Endometrial microvascular endothelial cells (primary cell): ENCODE results near the gene FARS2. TPM values are rescaled to one million over a fixed set of nuclear protein-coding genes. Genes with fewer than 3 reads are reported as not detected.

Source experiments
- in situ Hi-C: cut with HindIII; loops from 2 replicates; pipeline ENCODE4 v1.10.0; 2017; ENCODE audit warnings: low sequenced_read_pairs, low pct_unique_long_range_greater_than_20kb; ENCODE audit errors: inconsistent ontology term
- total RNA-seq: library from RNA; depleted of rRNA; stranded (reverse); fragments of >200 nt; gene quantifications from one replicate; pipeline ENCODE4 v1.2.3, GENCODE V29; 2015; ENCODE audit errors: inconsistent ontology term

FARS2 gene
- total RNA-seq, 1 donor from 2014 or later: 18.2 TPM

DNA sequence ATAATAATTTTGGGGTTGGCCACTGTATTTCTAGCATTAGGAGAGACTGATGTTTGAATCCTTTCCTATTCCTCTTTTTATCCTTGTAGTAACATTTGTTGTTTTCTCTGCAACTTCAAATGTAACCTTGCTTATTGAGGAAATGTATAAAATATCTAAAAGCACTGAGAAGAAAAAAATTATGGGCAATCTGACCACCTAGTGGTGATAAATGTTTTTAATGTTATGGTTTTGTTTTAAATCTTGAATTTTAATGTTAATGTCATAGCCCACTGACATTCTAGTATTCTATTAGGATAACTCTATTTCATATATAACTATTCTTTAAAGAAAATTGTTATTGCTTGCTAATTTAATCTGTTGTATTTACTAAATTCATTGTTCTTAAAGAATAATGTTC lies 134.4 kb downstream of the FARS2 start:
- in situ Hi-C loops: loop anchor here (25.0 kb wide), 1 partner anchor 258 kb away; no protein-coding TSS in a partner anchor

DNA sequence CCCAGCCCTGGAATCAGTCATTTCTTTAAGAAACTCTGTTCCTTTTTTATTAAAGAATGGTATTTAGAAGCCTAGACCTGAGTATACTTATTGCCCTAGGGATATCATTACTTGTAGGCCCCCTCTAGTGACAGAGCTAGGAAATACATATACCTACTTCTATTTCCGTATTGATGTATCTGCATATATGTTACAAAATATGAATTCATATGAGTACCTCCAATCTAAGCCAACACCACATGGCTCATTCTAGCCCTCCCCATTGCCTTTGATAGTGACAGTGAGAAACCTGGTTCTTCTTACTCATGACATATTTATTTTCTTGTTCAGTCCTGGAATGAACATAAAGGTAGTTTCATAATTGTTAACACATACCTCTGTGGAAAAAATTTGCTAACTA lies 137.2 kb downstream of the FARS2 start:
- in situ Hi-C loops: loop anchor here (25.0 kb wide), 1 partner anchor 261 kb away; no protein-coding TSS in a partner anchor

DNA sequence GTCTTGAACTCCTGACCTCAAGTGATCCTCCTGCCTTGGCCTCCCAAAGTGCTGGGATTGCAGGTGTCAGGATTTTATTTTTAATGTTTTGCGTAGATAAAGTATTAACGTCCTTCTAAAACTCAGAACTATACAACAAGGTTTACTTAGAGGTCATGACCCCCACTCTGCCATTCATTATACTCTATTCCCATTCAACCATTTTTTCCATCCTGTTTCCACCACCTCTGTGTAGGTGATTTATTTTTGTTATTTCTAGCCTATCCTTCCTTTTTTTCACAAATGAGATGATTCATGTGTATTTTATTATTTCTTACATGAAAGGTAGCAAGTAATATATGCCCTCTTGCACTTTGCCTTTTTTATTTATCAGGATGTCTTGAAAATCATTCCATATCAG lies 138.1 kb downstream of the FARS2 start:
- in situ Hi-C loops: loop anchor here (25.0 kb wide), 1 partner anchor 262 kb away; no protein-coding TSS in a partner anchor

DNA sequence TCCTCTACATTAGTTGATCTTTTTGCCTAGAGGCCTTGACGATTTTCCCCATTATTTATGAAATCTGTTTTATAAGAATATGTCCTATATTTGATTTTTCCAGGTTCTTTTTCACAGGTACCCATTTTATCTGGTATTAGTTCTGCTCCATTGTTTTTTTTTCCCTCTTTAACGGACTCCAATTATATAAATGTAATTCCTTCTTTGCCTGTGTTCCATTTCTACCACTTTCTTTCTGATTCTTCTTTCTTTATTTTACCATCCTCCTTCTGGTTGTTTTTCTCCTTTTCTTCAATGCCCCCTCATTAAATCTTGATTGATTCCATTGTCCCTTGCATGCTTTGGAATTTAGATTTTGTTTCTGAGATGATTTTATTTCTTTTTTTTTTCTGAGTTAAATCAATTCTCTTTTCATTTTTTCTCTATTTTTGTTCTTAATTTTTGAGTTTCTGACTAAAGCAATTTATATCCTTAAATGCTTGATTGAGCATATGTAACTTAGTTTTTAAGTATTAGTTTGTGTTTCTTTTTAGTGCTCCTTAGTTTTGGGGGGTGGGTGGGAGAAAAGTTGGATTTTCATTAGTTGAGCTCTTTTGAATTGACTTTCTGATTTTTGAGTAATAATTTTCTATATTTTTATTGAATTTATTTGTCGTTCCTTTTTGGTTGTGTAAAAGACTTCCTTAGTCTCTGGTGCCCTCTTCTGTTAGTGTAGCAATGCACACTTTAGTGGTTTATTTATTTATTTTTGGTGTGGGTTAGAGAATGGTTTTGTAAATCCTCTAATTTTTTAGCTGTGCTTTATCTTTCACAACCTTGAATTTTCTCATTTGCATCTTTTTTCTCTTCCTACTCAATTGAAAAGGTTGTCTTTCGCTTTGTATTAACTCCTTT lies 140.8 kb downstream of the FARS2 start:
- in situ Hi-C loops: no loop called here

DNA sequence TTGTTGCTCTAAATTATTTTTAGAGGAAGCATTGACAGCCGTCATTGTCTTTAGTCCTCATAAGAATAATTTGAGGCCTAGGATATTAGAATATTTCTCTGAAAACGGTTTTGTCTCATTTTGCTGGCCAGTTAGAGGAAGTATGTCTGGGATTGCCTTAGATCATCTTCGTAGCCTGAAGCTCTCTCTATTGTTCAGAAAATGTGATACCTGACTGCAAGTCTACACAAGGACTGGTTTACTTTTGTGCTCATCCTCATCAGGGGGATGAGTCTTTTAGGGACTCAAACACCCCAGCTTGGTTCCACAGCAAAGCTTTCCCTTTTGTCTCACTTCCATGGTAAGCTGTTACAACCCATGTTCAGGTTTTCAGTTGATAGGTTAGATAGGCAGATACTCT lies 141.8 kb downstream of the FARS2 start:
- in situ Hi-C loops: no loop called here

DNA sequence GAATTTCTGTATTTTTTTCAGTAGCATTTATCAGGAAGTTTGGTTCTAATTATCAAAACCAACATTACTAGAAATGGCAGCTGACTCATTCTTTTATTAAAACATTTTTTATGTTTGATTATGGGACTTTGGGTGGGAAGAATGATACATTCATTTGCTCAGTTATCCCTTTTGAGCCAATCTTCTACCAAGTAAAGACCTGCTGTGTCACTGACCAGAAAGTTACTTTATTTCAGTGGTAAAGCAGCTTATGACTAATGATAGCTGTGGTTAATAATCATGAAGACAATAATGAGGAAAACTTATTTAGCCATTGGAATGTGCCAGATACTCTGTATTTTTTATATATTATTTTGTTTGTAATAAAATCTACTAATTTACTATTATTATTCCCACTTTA lies 142.3 kb downstream of the FARS2 start:
- in situ Hi-C loops: no loop called here

DNA sequence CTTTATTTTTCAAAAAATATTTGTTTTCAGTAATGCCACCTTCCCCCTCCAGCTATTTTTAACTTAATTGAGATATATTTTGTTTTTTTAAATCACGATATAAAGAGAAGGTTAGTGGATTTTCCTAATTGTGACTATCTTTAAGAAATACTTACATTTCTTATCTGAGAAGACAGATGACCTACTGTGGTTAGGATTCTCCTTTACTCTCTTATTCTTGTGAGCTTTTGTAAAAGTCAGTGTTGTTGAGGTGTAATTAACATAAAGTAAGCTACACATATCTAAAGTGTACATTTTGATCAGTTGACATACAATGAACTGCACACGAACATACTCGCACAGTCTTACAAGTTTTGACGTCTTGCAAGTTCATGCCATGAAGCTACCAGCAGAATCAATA lies 144.7 kb downstream of the FARS2 start:
- in situ Hi-C loops: no loop called here

DNA sequence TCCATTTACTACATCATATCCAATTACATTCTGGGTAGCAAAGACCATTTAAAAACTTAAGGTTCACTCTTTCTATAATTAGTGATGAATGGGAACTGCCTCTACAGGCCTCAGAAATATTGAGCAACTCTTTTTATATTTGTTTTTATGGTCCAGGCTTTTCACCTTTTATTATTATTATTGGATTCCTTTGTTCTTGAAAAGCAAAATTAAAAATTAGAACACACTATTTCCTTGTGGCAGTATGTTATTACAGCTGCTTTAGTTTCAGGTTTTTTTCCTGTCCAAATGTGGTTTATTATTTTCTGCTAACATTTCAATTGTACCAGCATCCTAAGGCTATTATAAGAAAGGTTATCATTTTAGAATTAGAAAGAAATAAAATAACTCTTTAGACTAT lies 150.1 kb downstream of the FARS2 start:
- in situ Hi-C loops: no loop called here

DNA sequence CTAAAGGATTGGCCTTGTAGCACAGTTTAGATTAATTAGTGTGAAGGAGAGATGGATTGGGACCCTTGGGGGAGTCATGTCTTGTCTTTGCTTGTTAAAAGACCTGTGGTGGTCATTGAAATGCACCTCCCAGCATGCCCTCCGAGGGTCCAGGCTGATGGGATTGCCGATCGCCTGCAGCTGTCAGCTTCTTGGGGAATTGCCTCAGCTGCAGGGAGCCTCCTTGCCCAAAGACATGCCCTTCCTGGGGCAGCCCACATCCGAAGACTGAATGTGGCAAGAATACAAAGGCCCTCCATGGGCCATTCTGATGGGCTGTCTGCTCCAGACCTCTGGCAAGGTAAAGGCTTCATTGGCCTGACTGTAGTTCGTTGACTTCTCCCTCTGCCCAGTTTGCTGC lies 150.7 kb downstream of the FARS2 start:
- in situ Hi-C loops: no loop called here

DNA sequence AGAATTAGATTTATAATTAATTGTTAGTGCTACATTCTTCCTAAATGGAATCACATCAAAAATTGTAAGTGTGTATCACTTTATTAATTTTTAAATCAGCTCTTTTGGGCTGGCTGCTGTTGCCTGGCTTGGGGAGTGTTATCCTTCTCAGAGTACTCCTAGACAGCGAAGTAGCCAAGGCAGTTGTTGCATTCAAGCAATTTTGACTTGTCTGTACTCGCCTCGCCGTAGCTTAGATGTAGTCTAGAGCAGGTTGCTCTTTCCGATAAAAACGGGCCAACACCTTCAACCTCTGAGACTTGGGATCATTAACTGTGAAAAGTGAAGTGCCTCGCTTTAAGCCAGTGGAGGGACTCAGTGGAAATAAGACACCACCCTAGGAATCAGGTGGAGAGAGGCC lies 151.3 kb downstream of the FARS2 start:
- in situ Hi-C loops: no loop called here

DNA sequence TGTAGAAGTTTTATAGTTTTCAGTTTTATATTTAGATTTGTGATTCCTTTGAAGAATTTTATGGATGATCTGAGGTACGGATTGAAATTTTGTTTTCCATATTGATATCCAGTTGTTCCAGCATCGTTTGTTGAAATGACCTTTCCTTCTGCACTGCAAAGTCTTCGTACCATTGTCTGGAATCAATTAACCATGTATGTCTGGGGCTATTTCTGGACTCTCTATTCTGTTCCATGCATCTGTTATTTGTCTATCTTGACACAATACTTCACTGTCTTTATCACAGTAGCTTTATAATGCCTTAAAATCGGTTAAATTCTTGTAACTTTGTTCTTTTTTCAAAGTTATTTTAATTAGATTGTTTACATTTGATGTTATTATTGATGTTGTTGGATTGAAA lies 154.9 kb downstream of the FARS2 start:
- in situ Hi-C loops: no loop called here

DNA sequence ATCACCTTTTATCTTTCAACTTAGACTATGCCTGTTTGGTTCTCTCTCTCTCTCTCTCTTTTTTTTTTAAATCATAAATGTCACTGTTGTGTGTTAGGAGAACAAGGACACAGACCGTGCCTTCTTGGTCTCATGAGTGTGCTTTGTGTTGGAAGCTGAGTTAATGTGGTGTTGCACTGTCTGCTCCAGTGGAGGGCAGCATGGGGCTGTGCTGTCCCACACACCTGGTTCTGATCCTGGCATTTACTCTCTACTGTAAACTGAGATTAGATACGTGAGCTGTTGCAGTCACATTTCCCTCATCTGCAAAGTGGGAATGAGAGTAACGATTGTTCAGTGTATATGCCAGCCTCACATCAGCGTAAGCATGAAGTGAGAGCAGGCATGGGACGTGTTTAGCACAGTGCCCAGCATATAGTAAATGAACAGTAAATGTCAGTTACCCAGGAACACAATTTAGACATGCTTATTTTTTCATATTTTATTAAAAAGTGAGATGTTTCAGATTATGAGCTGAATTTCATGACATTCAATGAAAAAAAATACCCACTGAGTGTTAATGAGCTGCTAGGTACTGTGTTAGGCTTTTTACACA lies 161.1 kb downstream of the FARS2 start:
- in situ Hi-C loops: no loop called here

DNA sequence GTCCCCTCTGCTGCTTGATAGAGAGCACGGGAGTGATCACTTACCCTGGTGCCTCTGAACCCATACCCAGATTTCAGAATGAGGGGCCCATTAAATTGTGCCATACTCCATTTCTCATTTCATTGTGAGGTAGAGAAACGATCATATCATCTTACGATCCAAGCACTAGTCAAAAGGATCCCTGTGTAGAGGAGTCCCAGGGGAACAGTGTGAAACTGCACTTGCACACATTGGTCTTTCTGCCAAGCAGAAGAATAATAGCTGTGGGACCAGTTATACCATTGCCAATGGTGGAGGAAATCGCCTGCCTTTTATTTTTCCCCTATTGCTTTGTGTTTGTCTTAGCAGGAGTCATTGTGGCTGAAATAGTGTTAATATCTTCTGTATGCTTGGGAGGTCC lies 161.9 kb downstream of the FARS2 start:
- in situ Hi-C loops: no loop called here

DNA sequence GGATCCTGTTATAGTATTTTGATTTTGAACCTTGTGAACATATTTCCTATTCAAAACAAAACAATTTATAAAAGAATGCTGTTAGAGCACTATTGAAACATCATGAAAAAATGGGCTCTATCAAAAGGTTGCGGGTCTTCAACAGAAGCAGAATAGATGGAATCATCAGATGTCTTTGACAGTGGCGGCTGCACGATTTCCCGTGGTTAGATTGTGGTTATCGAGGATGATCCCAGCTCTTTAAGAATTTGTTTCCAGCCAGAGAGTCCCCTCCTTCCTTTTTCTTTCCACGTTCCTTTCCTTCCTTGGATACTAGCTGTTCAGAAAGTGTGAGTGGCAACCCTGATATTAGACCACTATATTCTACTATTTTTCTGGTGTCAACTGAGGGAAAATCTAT lies 163.4 kb downstream of the FARS2 start:
- in situ Hi-C loops: no loop called here

DNA sequence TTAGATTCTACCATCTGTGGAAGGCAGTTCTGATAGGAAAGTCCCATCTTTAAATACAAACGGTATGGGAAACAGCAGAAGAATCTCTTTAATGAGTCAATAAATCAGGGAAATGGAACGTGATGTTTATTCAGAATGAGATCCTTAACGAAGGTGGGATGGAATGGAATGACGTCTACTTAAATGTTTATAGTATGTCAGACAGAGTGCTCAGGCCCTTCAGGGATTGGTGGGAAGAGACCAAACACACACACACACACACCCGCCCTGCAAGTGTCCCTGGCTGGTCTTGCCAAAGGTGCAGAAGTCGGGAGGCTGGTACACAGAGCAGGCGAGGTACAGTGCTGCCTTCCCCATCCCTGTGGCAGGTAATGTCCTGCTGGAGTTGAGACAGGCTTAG lies 164.0 kb downstream of the FARS2 start:
- in situ Hi-C loops: no loop called here

DNA sequence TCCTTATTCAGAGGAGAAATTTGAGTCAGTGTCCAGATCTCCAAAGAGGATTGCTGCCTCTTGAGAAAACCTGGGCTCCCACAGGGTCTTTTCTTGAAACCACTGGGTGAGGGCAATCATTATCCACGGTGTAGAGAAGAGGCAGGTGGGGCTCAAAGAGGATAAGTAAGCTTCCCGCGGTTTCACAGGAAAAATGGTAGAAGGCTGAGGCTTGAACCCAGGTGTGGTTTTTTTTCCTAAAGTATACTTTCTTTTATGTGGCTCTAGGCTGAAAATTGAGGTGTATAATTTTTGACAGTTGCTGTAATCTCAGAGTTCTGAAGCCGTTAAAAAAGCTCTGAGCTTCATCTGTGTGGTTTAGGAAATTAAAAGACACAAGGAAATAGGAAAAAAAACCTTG lies 164.5 kb downstream of the FARS2 start:
- in situ Hi-C loops: no loop called here

DNA sequence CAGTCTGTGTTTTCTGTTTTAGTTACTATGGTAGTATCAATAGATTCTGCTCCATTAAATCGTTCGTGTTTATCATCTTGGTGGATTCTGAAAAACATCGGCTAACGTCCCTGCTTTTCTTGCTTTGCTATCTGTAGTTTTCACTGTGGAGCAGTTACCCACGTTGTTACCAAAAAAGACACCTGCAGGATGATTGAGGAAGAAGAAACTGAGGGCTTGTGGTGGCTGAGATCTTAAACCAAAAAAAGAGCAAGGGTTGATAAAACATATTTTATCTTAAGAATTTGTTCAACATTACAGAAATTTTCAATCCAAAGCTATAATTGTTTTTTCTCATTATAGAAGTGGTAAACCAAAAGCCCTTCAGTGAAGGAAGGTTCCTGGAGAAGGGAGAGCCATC lies 166.3 kb downstream of the FARS2 start:
- in situ Hi-C loops: no loop called here

DNA sequence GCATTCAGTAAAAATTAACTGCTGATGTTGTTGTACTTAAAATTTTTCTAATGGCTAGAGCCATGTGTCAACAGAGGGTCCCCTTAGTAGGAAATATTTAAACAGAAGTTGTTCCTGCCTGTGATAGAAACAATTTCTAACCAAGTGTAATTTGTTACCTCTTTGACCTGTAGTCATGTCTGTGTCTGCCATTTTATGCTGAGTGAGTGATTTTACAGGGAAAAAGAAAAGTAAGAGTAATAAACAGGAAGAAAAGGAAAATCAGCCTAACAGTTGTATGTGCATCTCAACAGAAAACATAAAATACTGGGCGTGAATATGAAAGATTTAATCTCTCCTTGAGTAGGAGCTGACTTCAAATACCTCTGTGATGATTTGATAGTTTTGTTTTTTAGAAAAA lies 172.0 kb downstream of the FARS2 start:
- in situ Hi-C loops: no loop called here

DNA sequence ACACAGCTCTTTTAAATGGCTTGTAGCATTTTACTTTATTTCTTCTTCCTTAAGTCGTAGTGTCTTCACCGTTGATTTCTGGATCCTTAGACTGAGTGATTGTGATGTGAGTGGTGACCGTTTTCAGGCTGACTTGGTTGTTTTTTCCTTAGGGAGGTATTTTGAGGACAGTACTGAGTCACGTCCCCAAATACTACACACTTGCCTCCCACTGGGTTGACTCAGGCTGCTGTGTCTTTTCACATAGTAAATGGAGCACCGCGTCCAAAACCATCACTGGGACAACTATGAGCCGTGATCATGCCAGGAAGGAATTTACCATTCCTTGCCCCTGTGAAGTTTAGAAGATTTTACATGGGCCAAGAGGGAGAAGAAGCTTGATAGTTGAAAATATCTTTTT lies 174.1 kb downstream of the FARS2 start:
- in situ Hi-C loops: no loop called here

DNA sequence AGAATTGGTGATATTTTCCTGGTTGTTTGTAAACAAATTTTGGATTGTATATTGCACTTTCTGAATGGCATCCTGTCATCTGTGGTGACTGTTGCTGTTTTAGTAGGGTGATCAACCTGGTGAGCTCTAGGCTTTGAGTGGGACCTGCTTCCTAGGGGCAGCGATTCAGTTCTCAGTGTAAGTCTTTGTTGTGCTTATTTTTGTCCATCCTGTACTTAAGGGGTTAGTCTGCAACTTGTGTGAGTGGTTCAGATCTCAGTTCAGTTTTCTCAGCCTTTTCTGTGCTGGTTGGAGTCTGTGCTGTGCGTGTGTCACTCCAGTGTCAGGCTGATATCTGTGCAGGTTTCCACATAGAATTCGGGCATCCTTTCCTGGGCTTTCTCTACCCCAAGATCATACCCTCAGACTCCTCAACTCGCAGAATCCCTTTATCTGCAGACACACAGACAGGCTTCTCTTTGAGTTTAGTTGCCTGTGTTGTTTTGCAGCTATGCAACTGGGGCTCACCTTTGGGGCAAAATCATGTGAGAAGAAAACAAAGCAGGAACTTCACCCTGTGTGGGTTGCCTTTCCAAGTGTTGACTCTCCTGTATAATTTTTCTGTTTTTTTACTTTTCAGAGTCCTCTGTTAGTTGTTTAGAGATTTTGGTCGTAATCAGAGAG lies 177.7 kb downstream of the FARS2 start:
- in situ Hi-C loops: no loop called here
